HS-5 (cell line): ENCODE measurements around the gene ADAP1.
A peak's percentile ranks its signal among the peaks of the same experiment; 100 is the strongest.
"Not testable (repeated sequence)": the region's sequence is repeated elsewhere in the genome, so short reads cannot be mapped to it uniquely, and the experiment has no call there.

Experiments
- DNase-seq: peaks from one replicate; pipeline ENCODE4 v3.0.0-alpha.2; 2012; ENCODE audit warnings: low read depth

ADAP1 gene

GRCh38 chr7:974820-975681 is 20.6 kb upstream of the ADAP1 start, which contains the start of gene COX19:
COX19 (minus strand) TSS chr7:975549; CDS start chr7:975509, 40 bp downstream.
- peak; percentile 39 for DNase-seq

GRCh38 chr7:974172-974571 is 19.7 kb upstream of the ADAP1 start:
- no peak for DNase-seq

- DNase-seq: no peak
Measured at GRCh38 chr7:973312-973711, 18.8 kb upstream of the ADAP1 start.

GRCh38 chr7:972676-973309 is 18.3 kb upstream of the ADAP1 start:
- no peak for DNase-seq

- DNase-seq: no peak
Measured at GRCh38 chr7:972110-972509, 17.6 kb upstream of the ADAP1 start.

- no peak for DNase-seq
Measured at GRCh38 chr7:970744-971143, 16.3 kb upstream of the ADAP1 start.

- no peak for DNase-seq
Measured at GRCh38 chr7:969403-969802, 14.9 kb upstream of the ADAP1 start.

- no peak for DNase-seq
Measured at GRCh38 chr7:968205-969105, 14.0 kb upstream of the ADAP1 start.

GRCh38 chr7:967361-968082 is 13.0 kb upstream of the ADAP1 start:
- DNase-seq: no peak

GRCh38 chr7:966291-967069 is 12.0 kb upstream of the ADAP1 start:
- no peak for DNase-seq

GRCh38 chr7:964401-965231 is 10.1 kb upstream of the ADAP1 start:
- DNase-seq: no peak

GRCh38 chr7:963236-964078 is 9.0 kb upstream of the ADAP1 start:
- DNase-seq: no peak

- DNase-seq: no peak
Measured at GRCh38 chr7:962401-963081, 8.1 kb upstream of the ADAP1 start.

- no peak for DNase-seq
Measured at GRCh38 chr7:961546-962400, 7.3 kb upstream of the ADAP1 start.

- DNase-seq: not testable (repeated sequence)
Measured at GRCh38 chr7:960972-961371, 6.5 kb upstream of the ADAP1 start.

GRCh38 chr7:960269-960871 is 5.9 kb upstream of the ADAP1 start:
- no peak for DNase-seq

GRCh38 chr7:959740-960139 is 5.3 kb upstream of the ADAP1 start:
- not testable (repeated sequence) for DNase-seq
